ENCODE data around the gene KCNG2. TPM values are rescaled to one million over a fixed set of nuclear protein-coding genes. Genes with fewer than 3 reads are reported as not detected.

Gene KCNG2
- polyA plus RNA-seq, 3 donors from 2014 or later = not detected

GRCh38 chr18:79869591-79870300, 72.0 kb downstream of the KCNG2 start:
- Mint-ChIP-seq H3K9me3 (no peaks in the 10 kb centered on the region), H3K27ac (no peak overlapping the region), H3K36me3 (no peaks in the 10 kb centered on the region), H3K4me1 (no peaks in the 10 kb centered on the region), H3K27me3 (ENCODE audit: low read depth in 3 of 3) (peaks cover 0 to 3% (median 2%) of the 10 kb centered on the region in 3 donors), H3K4me3 (no peak overlapping the region)
- no peak for DNase-seq

GRCh38 chr18:79870301-79871025, 72.7 kb downstream of the KCNG2 start:
- no peaks in the 10 kb centered on the region for H3K4me1 Mint-ChIP-seq
- no peaks in the 10 kb centered on the region for H3K9me3 Mint-ChIP-seq
- no peaks in the 10 kb centered on the region for H3K36me3 Mint-ChIP-seq
- no peak for DNase-seq
- H3K27me3 Mint-ChIP-seq (ENCODE audit: low read depth in 3 of 3) = peaks cover 0 to 3% (median 2%) of the 10 kb centered on the region in 3 donors
- H3K4me3 Mint-ChIP-seq = no peak overlapping the region
- no peak overlapping the region for H3K27ac Mint-ChIP-seq

- no peak overlapping the region for H3K27ac Mint-ChIP-seq
- peaks cover 0 to 3% (median 2%) of the 10 kb centered on the region in 3 donors for H3K27me3 Mint-ChIP-seq (ENCODE audit: low read depth in 3 of 3)
- no peaks in the 10 kb centered on the region for H3K4me1 Mint-ChIP-seq
- no peak for DNase-seq
- no peaks in the 10 kb centered on the region for H3K36me3 Mint-ChIP-seq
- H3K9me3 Mint-ChIP-seq = no peaks in the 10 kb centered on the region
- no peak overlapping the region for H3K4me3 Mint-ChIP-seq
These were observed 73.3 kb downstream of the KCNG2 start for GRCh38 chr18:79871026-79871390.

- Mint-ChIP-seq H3K27me3 (ENCODE audit: low read depth in 3 of 3) (peaks cover 0 to 3% (median 2%) of the 10 kb centered on the region in 3 donors), H3K4me3 (no peak overlapping the region), H3K36me3 (no peaks in the 10 kb centered on the region), H3K9me3 (no peaks in the 10 kb centered on the region), H3K4me1 (no peaks in the 10 kb centered on the region), H3K27ac (no peak overlapping the region)
- no peak for DNase-seq
These were observed 73.8 kb downstream of the KCNG2 start for GRCh38 chr18:79871481-79872091.

- no peaks in the 10 kb centered on the region for H3K36me3 Mint-ChIP-seq
- no peak for DNase-seq
- H3K27me3 Mint-ChIP-seq (ENCODE audit: low read depth in 3 of 3) = peaks cover 0 to 3% (median 2%) of the 10 kb centered on the region in 3 donors
- H3K4me3 Mint-ChIP-seq = no peak overlapping the region
- no peaks in the 10 kb centered on the region for H3K4me1 Mint-ChIP-seq
- no peak overlapping the region for H3K27ac Mint-ChIP-seq
- no peaks in the 10 kb centered on the region for H3K9me3 Mint-ChIP-seq
These were observed 75.0 kb downstream of the KCNG2 start for GRCh38 chr18:79872527-79873444.

GRCh38 chr18:79873449-79874110, 75.8 kb downstream of the KCNG2 start:
- Mint-ChIP-seq H3K27me3 (ENCODE audit: low read depth in 3 of 3) (peaks cover 0 to 3% (median 2%) of the 10 kb centered on the region in 3 donors), H3K36me3 (no peaks in the 10 kb centered on the region), H3K4me3 (no peak overlapping the region), H3K9me3 (no peaks in the 10 kb centered on the region), H3K4me1 (no peaks in the 10 kb centered on the region), H3K27ac (no peak overlapping the region)
- no peak for DNase-seq

- Mint-ChIP-seq H3K36me3 (no peaks in the 10 kb centered on the region), H3K27ac (no peak overlapping the region), H3K4me3 (no peak overlapping the region), H3K9me3 (no peaks in the 10 kb centered on the region), H3K4me1 (no peaks in the 10 kb centered on the region), H3K27me3 (ENCODE audit: low read depth in 3 of 3) (peaks cover 0 to 2% (median 0%) of the 10 kb centered on the region in 3 donors)
- no peak for DNase-seq
These were observed 77.1 kb downstream of the KCNG2 start for GRCh38 chr18:79874553-79875530.

- H3K36me3 Mint-ChIP-seq = no peaks in the 10 kb centered on the region
- no peak overlapping the region for H3K27ac Mint-ChIP-seq
These were observed 77.8 kb downstream of the KCNG2 start for GRCh38 chr18:79875531-79875919.

GRCh38 chr18:79875931-79876461, 78.3 kb downstream of the KCNG2 start:
- H3K9me3 Mint-ChIP-seq = peaks cover 0 to 2% (median 0%) of the 10 kb centered on the region in 6 donors
- H3K4me3 Mint-ChIP-seq = no peak overlapping the region
- no peaks in the 10 kb centered on the region for H3K4me1 Mint-ChIP-seq
- H3K27ac Mint-ChIP-seq = no peak overlapping the region
- peaks cover 0 to 2% (median 0%) of the 10 kb centered on the region in 3 donors for H3K27me3 Mint-ChIP-seq (ENCODE audit: low read depth in 3 of 3)
- H3K36me3 Mint-ChIP-seq = no peaks in the 10 kb centered on the region
- no peak for DNase-seq

More at GRCh38 chr18:79875531-79875919, 77.8 kb downstream of the KCNG2 start:
- Mint-ChIP-seq H3K4me3 (no peak overlapping the region), H3K9me3 (no peaks in the 10 kb centered on the region), H3K4me1 (no peaks in the 10 kb centered on the region), H3K27me3 (ENCODE audit: low read depth in 3 of 3) (peaks cover 0 to 2% (median 0%) of the 10 kb centered on the region in 3 donors)
- DNase-seq = no peak

- no peaks in the 10 kb centered on the region for H3K4me1 Mint-ChIP-seq
- H3K36me3 Mint-ChIP-seq = no peaks in the 10 kb centered on the region
- H3K27me3 Mint-ChIP-seq (ENCODE audit: low read depth in 3 of 3) = peaks cover 0 to 2% (median 0%) of the 10 kb centered on the region in 3 donors
- no peak overlapping the region for H3K27ac Mint-ChIP-seq
- no peak overlapping the region for H3K4me3 Mint-ChIP-seq
- DNase-seq = no peak
- peaks cover 0 to 3% (median 0%) of the 10 kb centered on the region in 6 donors for H3K9me3 Mint-ChIP-seq
These were observed 78.8 kb downstream of the KCNG2 start for GRCh38 chr18:79876497-79876896.

GRCh38 chr18:79877163-79878091, 79.7 kb downstream of the KCNG2 start:
- Mint-ChIP-seq H3K27me3 (ENCODE audit: low read depth in 3 of 3) (peaks cover 0 to 2% (median 0%) of the 10 kb centered on the region in 3 donors), H3K4me1 (no peaks in the 10 kb centered on the region), H3K9me3 (peaks cover 0 to 3% (median 0%) of the 10 kb centered on the region in 6 donors), H3K4me3 (no peak overlapping the region), H3K27ac (no peak overlapping the region), H3K36me3 (no peaks in the 10 kb centered on the region)
- no peak for DNase-seq
